Measurements from ENCODE around the gene SRSF12.

The SRSF12 gene

DNA sequence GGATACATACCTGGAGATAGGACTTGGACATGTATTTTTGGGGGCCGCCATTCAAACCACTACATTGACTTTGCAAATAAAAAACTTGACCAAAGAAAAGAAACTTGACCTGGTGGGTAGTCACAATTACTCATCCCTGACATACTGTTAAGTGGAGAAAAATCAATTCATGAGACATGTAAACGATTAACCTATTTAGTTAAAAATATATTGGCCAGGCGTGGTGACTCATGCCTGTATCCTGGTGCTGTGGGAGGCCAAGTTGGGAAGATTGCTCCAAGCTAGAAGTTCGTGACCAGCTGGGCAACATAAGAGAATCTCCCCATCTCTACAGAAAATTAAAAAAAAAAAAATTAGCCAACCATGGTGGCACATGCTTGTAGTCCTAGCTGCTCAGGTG lies 2.5 kb upstream of the SRSF12 start:
- H3K4me3 ChIP-seq (ENCODE audit: low read depth, low read length), result no peak overlapping the region
- no peaks in the 10 kb centered on the region for H3K9me3 ChIP-seq (ENCODE audit: severe bottlenecking)
- no peak for DNase-seq
- no peaks in the 10 kb centered on the region for H3K36me3 ChIP-seq
- TF ChIP-seq, protein P1, sequence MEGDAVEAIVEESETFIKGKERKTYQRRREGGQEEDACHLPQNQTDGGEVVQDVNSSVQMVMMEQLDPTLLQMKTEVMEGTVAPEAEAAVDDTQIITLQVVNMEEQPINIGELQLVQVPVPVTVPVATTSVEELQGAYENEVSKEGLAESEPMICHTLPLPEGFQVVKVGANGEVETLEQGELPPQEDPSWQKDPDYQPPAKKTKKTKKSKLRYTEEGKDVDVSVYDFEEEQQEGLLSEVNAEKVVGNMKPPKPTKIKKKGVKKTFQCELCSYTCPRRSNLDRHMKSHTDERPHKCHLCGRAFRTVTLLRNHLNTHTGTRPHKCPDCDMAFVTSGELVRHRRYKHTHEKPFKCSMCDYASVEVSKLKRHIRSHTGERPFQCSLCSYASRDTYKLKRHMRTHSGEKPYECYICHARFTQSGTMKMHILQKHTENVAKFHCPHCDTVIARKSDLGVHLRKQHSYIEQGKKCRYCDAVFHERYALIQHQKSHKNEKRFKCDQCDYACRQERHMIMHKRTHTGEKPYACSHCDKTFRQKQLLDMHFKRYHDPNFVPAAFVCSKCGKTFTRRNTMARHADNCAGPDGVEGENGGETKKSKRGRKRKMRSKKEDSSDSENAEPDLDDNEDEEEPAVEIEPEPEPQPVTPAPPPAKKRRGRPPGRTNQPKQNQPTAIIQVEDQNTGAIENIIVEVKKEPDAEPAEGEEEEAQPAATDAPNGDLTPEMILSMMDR (IDR thresholded peaks at IDR 0.05; ENCODE audit: low read depth, low read length), result no peak
- H3K27me3 ChIP-seq (ENCODE audit: insufficient read depth, low read depth, severe bottlenecking), result no peaks in the 10 kb centered on the region
- H3K27ac ChIP-seq, result no peak overlapping the region

- DNase-seq, result no peak
- H3K9me3 ChIP-seq (ENCODE audit: severe bottlenecking), result no peaks in the 10 kb centered on the region
- no peak overlapping the region for H3K4me3 ChIP-seq (ENCODE audit: low read depth, low read length)
- H3K27ac ChIP-seq, result no peak overlapping the region
- H3K36me3 ChIP-seq, result no peaks in the 10 kb centered on the region
- no peaks in the 10 kb centered on the region for H3K27me3 ChIP-seq (ENCODE audit: insufficient read depth, low read depth, severe bottlenecking)
- TF ChIP-seq, protein P1 (IDR thresholded peaks at IDR 0.05; ENCODE audit: low read depth, low read length), result no peak
These were observed 1.1 kb upstream of the SRSF12 start for GRCh38 chr6:89118931-89119330.

DNA sequence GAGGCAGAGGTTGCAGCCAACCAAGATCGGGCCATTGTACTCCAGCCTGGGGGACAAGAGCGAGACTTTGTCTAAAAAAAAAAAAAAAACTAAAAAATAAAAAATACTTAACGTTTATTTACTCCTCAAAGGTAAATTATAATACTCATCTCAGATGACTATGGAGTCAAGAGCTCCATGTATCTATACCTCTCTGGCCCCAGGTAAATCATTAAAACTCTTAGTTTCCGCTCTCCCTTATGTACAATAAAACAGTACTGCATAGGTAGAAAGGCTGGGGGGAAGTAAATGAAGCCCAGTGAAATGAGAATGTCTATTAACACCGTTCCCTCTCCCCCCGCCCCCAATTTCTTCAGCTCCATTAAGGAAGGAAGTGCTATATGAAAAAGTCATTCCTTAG lies 1.2 kb downstream of the SRSF12 start:
- H3K36me3 ChIP-seq, result no peaks in the 10 kb centered on the region
- TF ChIP-seq, protein P1 (IDR thresholded peaks at IDR 0.05; ENCODE audit: low read depth, low read length), result no peak
- DNase-seq, result no peak
- peak overlapping the region; percentile 73 for H3K4me3 ChIP-seq (ENCODE audit: low read depth, low read length)
- no peaks in the 10 kb centered on the region for H3K9me3 ChIP-seq (ENCODE audit: severe bottlenecking)
- no peaks in the 10 kb centered on the region for H3K27me3 ChIP-seq (ENCODE audit: insufficient read depth, low read depth, severe bottlenecking)
- no peak overlapping the region for H3K27ac ChIP-seq

GRCh38 chr6:89111933-89112332 lies 5.9 kb downstream of the SRSF12 start:
- TF ChIP-seq, protein P1 (IDR thresholded peaks at IDR 0.05; ENCODE audit: low read depth, low read length), result no peak
- peaks cover 2% of the 10 kb centered on the region; the same call in 1 of the 2 replicates for H3K36me3 ChIP-seq
- H3K4me3 ChIP-seq (ENCODE audit: low read depth, low read length), result no peak overlapping the region
- DNase-seq, result no peak
- no peak overlapping the region for H3K27ac ChIP-seq
- no peaks in the 10 kb centered on the region for H3K9me3 ChIP-seq (ENCODE audit: severe bottlenecking)
- H3K27me3 ChIP-seq (ENCODE audit: insufficient read depth, low read depth, severe bottlenecking), result no peaks in the 10 kb centered on the region

- no peak overlapping the region for H3K27ac ChIP-seq
- H3K9me3 ChIP-seq (ENCODE audit: severe bottlenecking), result no peaks in the 10 kb centered on the region
- no peak overlapping the region for H3K4me3 ChIP-seq (ENCODE audit: low read depth, low read length)
- H3K27me3 ChIP-seq (ENCODE audit: insufficient read depth, low read depth, severe bottlenecking), result no peaks in the 10 kb centered on the region
- DNase-seq, result no peak
- H3K36me3 ChIP-seq, result peaks cover 15% of the 10 kb centered on the region; the same call in 1 of the 2 replicates
- TF ChIP-seq, protein P1 (IDR thresholded peaks at IDR 0.05; ENCODE audit: low read depth, low read length), result no peak
These were observed 7.6 kb downstream of the SRSF12 start for GRCh38 chr6:89110284-89110683.

GRCh38 chr6:89100114-89100513 lies 17.8 kb downstream of the SRSF12 start:
- Histone ChIP-seq H3K4me3 (ENCODE audit: low read depth, low read length) (no peak overlapping the region), H3K36me3 (peaks cover 26% of the 10 kb centered on the region), H3K27me3 (ENCODE audit: insufficient read depth, low read depth, severe bottlenecking) (no peaks in the 10 kb centered on the region), H3K27ac (no peak overlapping the region), H3K9me3 (ENCODE audit: severe bottlenecking) (no peaks in the 10 kb centered on the region)
- DNase-seq, result no peak
- TF ChIP-seq, protein P1 (IDR thresholded peaks at IDR 0.05; ENCODE audit: low read depth, low read length), result no peak

Data from WERI-Rb-1 (cell line).